Measurements from ENCODE around the gene SCARF2.

Gene SCARF2

GRCh38 chr22:20436768-20437612 is 635 bp downstream of the SCARF2 start:
- FAIRE-seq, result no peak
- TF ChIP-seq CTCF (IDR thresholded peaks at IDR 0.05; ENCODE audit: insufficient read depth, missing control alignments), result no peak
- DNase-seq (ENCODE audit: insufficient read length, low spot score), result peak; percentile 46

- TF ChIP-seq CTCF (IDR thresholded peaks at IDR 0.05; ENCODE audit: insufficient read depth, missing control alignments), result no peak
- FAIRE-seq (no peak), DNase-seq (ENCODE audit: insufficient read length, low spot score) (peak; percentile 57)
Observed at GRCh38 chr22:20436307-20436767, 1.3 kb downstream of the SCARF2 start.

GRCh38 chr22:20435436-20436306 is 2.0 kb downstream of the SCARF2 start:
- DNase-seq (ENCODE audit: insufficient read length, low spot score) (no peak), FAIRE-seq (no peak)
- TF ChIP-seq CTCF (IDR thresholded peaks at IDR 0.05; ENCODE audit: insufficient read depth, missing control alignments), result no peak

GRCh38 chr22:20434773-20435172 is 2.9 kb downstream of the SCARF2 start:
- FAIRE-seq (no peak), DNase-seq (ENCODE audit: insufficient read length, low spot score) (no peak)
- TF ChIP-seq CTCF (IDR thresholded peaks at IDR 0.05; ENCODE audit: insufficient read depth, missing control alignments), result no peak

GRCh38 chr22:20434264-20434751 is 3.3 kb downstream of the SCARF2 start:
- TF ChIP-seq CTCF (IDR thresholded peaks at IDR 0.05; ENCODE audit: insufficient read depth, missing control alignments), result no peak
- FAIRE-seq (no peak), DNase-seq (ENCODE audit: insufficient read length, low spot score) (peak; percentile 24)

- peak; percentile 54 for DNase-seq (ENCODE audit: insufficient read length, low spot score)
- no peak for FAIRE-seq
- TF ChIP-seq CTCF (IDR thresholded peaks at IDR 0.05; ENCODE audit: insufficient read depth, missing control alignments), result no peak
Observed at GRCh38 chr22:20433686-20434241, 3.9 kb downstream of the SCARF2 start.
